K562 (cell line): ENCODE measurements around the gene CLIC1. TPM values are rescaled to one million over a fixed set of nuclear protein-coding genes. Genes with fewer than 3 reads are reported as not detected.

Experiments
- CEBPB ChIP-seq: fragments of 450-650 bp; IDR thresholded peaks from 2 replicates; pipeline ENCODE4 v1.6.1; 2016; ENCODE audit warnings: missing genetic modification characterization, missing compliant biosample characterization
- DDX20 ChIP-seq: fragments of 450-650 bp; IDR thresholded peaks from 2 replicates; pipeline ENCODE4 v1.6.1; 2016; ENCODE audit warnings: missing genetic modification characterization, low read depth, mild to moderate bottlenecking, missing compliant biosample characterization, moderate library complexity
- DPF2 ChIP-seq: fragments of 450-650 bp; IDR thresholded peaks from 2 replicates; pipeline ENCODE4 v1.6.1; 2016
- ELF1 ChIP-seq: fragments of 200-800 bp; sonication (Bioruptor generic); IDR thresholded peaks from 2 replicates; pipeline ENCODE4 v1.6.1; 2016; ENCODE audit warnings: missing genetic modification characterization, missing compliant biosample characterization
- GATA2 ChIP-seq: sonication (generic); formaldehyde crosslinking; IDR thresholded peaks from 2 replicates; pipeline ENCODE4 v1.4.0; 2020; ENCODE audit warnings: mild to moderate bottlenecking, missing genetic modification reagents
- KDM2B ChIP-seq: fragments of 250-450 bp; sonication (Bioruptor Pico); IDR thresholded peaks from 2 replicates; pipeline ENCODE4 v1.8.0; 2021; ENCODE audit warnings: mild to moderate bottlenecking, moderate library complexity
- KHSRP ChIP-seq: fragments of 450-650 bp; IDR thresholded peaks from 2 replicates; pipeline ENCODE4 v1.6.1; 2017
- MYNN ChIP-seq, 2 experiments: sonication (generic); formaldehyde crosslinking in 1 of 2; IDR thresholded peaks; 2 replicates each; pipeline versions ENCODE4 v1.5.0 to v1.6.1; 2016 to 2020; ENCODE audit warnings: antibody characterized with exemption in 1 of 2, missing genetic modification reagents in 1 of 2
- NR2F6 ChIP-seq: fragments of 450-650 bp; formaldehyde crosslinking; IDR thresholded peaks from 2 replicates; pipeline ENCODE4 v1.4.0; 2020; ENCODE audit warnings: mild to moderate bottlenecking
- PHB ChIP-seq: fragments of 250-450 bp; sonication (Bioruptor Pico); IDR thresholded peaks from 2 replicates; pipeline ENCODE4 v1.5.0; 2021
- PYGO2 ChIP-seq: fragments of 450-650 bp; IDR thresholded peaks from 2 replicates; pipeline ENCODE4 v1.6.1; 2016; ENCODE audit warnings: mild to moderate bottlenecking, missing genetic modification characterization, moderate library complexity, missing compliant biosample characterization
- RBM17 ChIP-seq: fragments of 200-400 bp; formaldehyde crosslinking; IDR thresholded peaks from 2 replicates; pipeline ENCODE4 v1.6.1; 2017; ENCODE audit warnings: low read depth, mild to moderate bottlenecking, low read length, borderline replicate concordance
- RFX7 ChIP-seq: fragments of 250-450 bp; sonication (Bioruptor Pico); IDR thresholded peaks from 2 replicates; pipeline ENCODE4 v1.5.1; 2021; ENCODE audit warnings: mild to moderate bottlenecking
- U2AF1 ChIP-seq: fragments of 200-400 bp; formaldehyde crosslinking; optimal IDR thresholded peaks from 2 replicates; pipeline ENCODE3; 2017; ENCODE audit warnings: mild to moderate bottlenecking, low read depth, low read length, moderate library complexity
- WHSC1 ChIP-seq: IDR thresholded peaks from one replicate; pipeline ENCODE4 v1.6.1; 2012; ENCODE audit warnings: low read length, control low read depth, inconsistent platforms
- ZNF212 ChIP-seq: fragments of 450-650 bp; formaldehyde crosslinking; IDR thresholded peaks from 2 replicates; pipeline ENCODE4 v1.4.0; 2020; ENCODE audit warnings: mild to moderate bottlenecking
- ZNF239 ChIP-seq: fragments of 250-450 bp; sonication (Bioruptor Pico); IDR thresholded peaks from 2 replicates; pipeline ENCODE4 v1.4.0; 2020; ENCODE audit warnings: mild to moderate bottlenecking
- ZNF282 ChIP-seq: sonication (generic); formaldehyde crosslinking; IDR thresholded peaks from 2 replicates; pipeline ENCODE4 v1.8.1; 2023; ENCODE audit warnings: missing genetic modification reagents
- ZNF764 ChIP-seq: fragments of 250-450 bp; sonication (Bioruptor Pico); IDR thresholded peaks from 2 replicates; pipeline ENCODE4 v1.4.0; 2020; ENCODE audit warnings: low read depth, mild to moderate bottlenecking, moderate library complexity
- ZZZ3 ChIP-seq: fragments of 450-650 bp; IDR thresholded peaks from 2 replicates; pipeline ENCODE4 v1.6.1; 2016; ENCODE audit warnings: antibody characterized with exemption, mild to moderate bottlenecking, moderate library complexity
- polyA plus RNA-seq, 8 experiments: library from polyadenylated mRNA; depleted of rRNA in 4 of 8; stranded (reverse) in 5 of 8; unstranded in 3 of 8; fragments of >200 nt; fragmentation: Nextera tagmentation in 2 of 8; fragmentation: Illumina TruSeq in 1 of 8; extraction: Ambion mirVana in 2 of 8; extraction: Trizol in 1 of 8; gene quantifications; 2 replicates each; pipeline versions ENCODE4 v1.2.1 to v1.2.3, GENCODE V29; 2011 to 2014; ENCODE audit warnings: inconsistent platforms in 1 of 8, missing spikeins in 1 of 8
- total RNA-seq, 7 experiments: library from RNA; depleted of rRNA in 6 of 7; stranded (reverse); fragments of >200 nt in 6 of 7; fragmentation: Illumina TruSeq in 2 of 7; extraction: Trizol in 2 of 7; gene quantifications; 2 replicates each; pipeline versions ENCODE4 v1.2.1 to v1.2.3, GENCODE V29; 2011 to 2021; ENCODE audit warnings: low replicate concordance in 1 of 7
- TF ChIP-seq, protein P1 (sequence below): fragments of 250-450 bp; sonication (Bioruptor Pico); IDR thresholded peaks from 2 replicates; pipeline ENCODE4 v1.5.0; 2022; ENCODE audit warnings: mild to moderate bottlenecking
- TF ChIP-seq, protein P2 (sequence below): fragments of 450-650 bp; IDR thresholded peaks from 2 replicates; pipeline ENCODE4 v1.6.1; 2016; ENCODE audit warnings: borderline replicate concordance
- TF ChIP-seq, protein P3 (sequence below), 3 experiments: fragments of 200-800 bp in 1 of 3; sonication (Bioruptor generic) in 1 of 3; sonication (generic) in 1 of 3; formaldehyde crosslinking in 1 of 3; IDR thresholded peaks; 2 replicates each; pipeline versions ENCODE4 v1.6.1 to v1.8.0; 2016 to 2022; ENCODE audit warnings: mild to moderate bottlenecking in 2 of 3, missing compliant biosample characterization in 2 of 3, missing genetic modification characterization in 2 of 3, missing genetic modification reagents in 1 of 3

The CLIC1 gene
- total and polyA plus RNA-seq, 9 of the 15 experiments (the other 6 are each of a cell fraction or from before 2014, with no cell fraction given) = 1,267 to 2,419 (median 1,808) TPM

DNA sequence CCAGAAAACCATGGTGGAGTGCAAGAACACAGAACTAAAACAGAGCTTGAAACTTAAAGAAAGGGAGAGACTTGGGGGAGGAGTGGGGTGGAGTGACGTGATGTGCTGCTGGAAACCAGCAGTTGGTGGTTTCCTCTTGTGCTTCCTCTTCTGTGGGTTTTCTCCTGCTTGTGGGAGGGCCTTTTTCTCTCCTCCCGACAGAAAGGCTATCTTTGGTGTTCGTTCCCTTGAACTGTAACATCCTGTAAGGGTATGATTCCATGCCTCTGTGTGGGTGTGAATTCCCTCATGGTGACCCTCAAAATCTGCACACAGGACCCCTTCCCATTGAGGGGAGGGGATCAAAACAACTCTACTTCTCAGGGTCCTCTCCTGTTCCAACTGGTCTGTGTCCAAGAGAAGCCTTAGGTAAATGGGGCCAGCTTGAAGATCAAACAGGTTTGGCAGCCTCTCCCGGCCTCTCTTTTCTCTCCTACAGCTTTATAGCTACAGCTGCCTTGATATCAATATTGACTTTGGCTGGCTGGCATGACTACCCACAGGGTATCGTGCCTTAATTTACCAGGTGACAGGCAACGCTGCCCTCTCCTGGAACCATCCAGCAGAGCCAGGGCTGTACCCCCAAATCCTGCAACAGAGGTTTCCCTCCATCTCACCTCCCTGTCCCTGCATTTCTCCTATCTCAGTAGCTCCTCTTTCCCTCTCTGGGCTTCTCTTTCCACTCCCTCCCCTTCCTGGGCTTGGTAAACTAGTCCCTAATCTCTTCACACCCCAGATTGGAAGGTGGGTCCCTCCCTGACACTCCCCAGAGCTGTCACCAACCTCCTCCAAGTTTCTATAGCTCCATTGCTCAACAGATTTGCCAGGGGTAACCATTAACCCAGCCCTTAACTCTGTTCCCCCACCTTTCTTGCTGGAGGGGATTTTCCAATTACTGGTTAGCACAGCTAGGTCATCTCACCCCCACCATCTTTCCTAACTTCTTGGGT is 2.0 kb upstream of the CLIC1 start (continued):
- TF ChIP-seq, protein P1, sequence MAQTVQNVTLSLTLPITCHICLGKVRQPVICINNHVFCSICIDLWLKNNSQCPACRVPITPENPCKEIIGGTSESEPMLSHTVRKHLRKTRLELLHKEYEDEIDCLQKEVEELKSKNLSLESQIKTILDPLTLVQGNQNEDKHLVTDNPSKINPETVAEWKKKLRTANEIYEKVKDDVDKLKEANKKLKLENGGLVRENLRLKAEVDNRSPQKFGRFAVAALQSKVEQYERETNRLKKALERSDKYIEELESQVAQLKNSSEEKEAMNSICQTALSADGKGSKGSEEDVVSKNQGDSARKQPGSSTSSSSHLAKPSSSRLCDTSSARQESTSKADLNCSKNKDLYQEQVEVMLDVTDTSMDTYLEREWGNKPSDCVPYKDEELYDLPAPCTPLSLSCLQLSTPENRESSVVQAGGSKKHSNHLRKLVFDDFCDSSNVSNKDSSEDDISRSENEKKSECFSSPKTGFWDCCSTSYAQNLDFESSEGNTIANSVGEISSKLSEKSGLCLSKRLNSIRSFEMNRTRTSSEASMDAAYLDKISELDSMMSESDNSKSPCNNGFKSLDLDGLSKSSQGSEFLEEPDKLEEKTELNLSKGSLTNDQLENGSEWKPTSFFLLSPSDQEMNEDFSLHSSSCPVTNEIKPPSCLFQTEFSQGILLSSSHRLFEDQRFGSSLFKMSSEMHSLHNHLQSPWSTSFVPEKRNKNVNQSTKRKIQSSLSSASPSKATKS (CRISPR knock-in tag) = 0 out of 2 replicates have a peak, but pooled peaks have one; percentile 47
- peak; percentile 94 for TF ChIP-seq PHB
- no peak for TF ChIP-seq ZNF282 (CRISPR knock-in tag)
- TF ChIP-seq PYGO2 (tag) = 0 out of 2 replicates have a peak, but pooled peaks have one; percentile 67
- no peak for TF ChIP-seq U2AF1
- TF ChIP-seq KDM2B (CRISPR knock-in tag) = 0 out of 2 replicates have a peak, but pooled peaks have one; percentile 76
- TF ChIP-seq, protein P2, sequence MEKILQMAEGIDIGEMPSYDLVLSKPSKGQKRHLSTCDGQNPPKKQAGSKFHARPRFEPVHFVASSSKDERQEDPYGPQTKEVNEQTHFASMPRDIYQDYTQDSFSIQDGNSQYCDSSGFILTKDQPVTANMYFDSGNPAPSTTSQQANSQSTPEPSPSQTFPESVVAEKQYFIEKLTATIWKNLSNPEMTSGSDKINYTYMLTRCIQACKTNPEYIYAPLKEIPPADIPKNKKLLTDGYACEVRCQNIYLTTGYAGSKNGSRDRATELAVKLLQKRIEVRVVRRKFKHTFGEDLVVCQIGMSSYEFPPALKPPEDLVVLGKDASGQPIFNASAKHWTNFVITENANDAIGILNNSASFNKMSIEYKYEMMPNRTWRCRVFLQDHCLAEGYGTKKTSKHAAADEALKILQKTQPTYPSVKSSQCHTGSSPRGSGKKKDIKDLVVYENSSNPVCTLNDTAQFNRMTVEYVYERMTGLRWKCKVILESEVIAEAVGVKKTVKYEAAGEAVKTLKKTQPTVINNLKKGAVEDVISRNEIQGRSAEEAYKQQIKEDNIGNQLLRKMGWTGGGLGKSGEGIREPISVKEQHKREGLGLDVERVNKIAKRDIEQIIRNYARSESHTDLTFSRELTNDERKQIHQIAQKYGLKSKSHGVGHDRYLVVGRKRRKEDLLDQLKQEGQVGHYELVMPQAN = peak; percentile 59; the same call in 1 of the 2 replicates
- TF ChIP-seq, protein P3, sequence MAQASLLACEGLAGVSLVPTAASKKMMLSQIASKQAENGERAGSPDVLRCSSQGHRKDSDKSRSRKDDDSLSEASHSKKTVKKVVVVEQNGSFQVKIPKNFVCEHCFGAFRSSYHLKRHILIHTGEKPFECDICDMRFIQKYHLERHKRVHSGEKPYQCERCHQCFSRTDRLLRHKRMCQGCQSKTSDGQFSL (CRISPR knock-in tag; IDR thresholded peaks at IDR 0.05) = no peak
- TF ChIP-seq, protein P3 (tag; IDR thresholded peaks at IDR 0.05) = 0 out of 4 replicates have a peak, but pooled peaks of 1 of the 2 experiments have one; percentile 41
- TF ChIP-seq ZNF239 = peak; percentile 63
- TF ChIP-seq DPF2 = no peak
- peak; percentile 19; the same call in 1 of the 2 replicates for TF ChIP-seq NR2F6
- peak; percentile 94 for TF ChIP-seq CEBPB
- TF ChIP-seq RBM17 = no peak
- 0 out of 2 replicates have a peak, but pooled peaks have one; percentile 9 for TF ChIP-seq RFX7
- no peak for TF ChIP-seq ZZZ3
- no peak for TF ChIP-seq WHSC1
- TF ChIP-seq MYNN (IDR thresholded peaks at IDR 0.05) = no peak
- TF ChIP-seq MYNN (CRISPR knock-in tag; IDR thresholded peaks at IDR 0.05) = no peak
- 0 out of 2 replicates have a peak, but pooled peaks have one; percentile 9 for TF ChIP-seq ZNF212 (CRISPR knock-in tag)
- TF ChIP-seq ELF1 = no peak
- TF ChIP-seq ZNF764 (CRISPR knock-in tag) = peak; percentile 69; the same call in 1 of the 2 replicates
- 0 out of 2 replicates have a peak, but pooled peaks have one; percentile 27 for TF ChIP-seq KHSRP
- no peak for TF ChIP-seq DDX20
- TF ChIP-seq GATA2 (CRISPR knock-in tag) = no peak
